Prostate gland (tissue), 2 donors: Measurements from ENCODE around the gene SYNPO. TPM values are rescaled to one million over a fixed set of nuclear protein-coding genes. Genes with fewer than 3 reads are reported as not detected.

Source experiments
- DNase-seq: peaks from one replicate; pipeline ENCODE4 v3.0.0-alpha.2; 2019; ENCODE audit warnings: low spot score
- H3K27ac ChIP-seq, 2 donors: fragments of 200-600 bp; sonication (generic); 2 replicates each; pipeline ENCODE4 v1.5.1; 2017 to 2019
- H3K27me3 ChIP-seq: fragments of 200-600 bp; sonication (generic); replicated peaks from 2 replicates; pipeline ENCODE4 v1.5.1; 2019; ENCODE audit not compliant: insufficient read depth
- H3K36me3 ChIP-seq, 2 donors: fragments of 200-600 bp; sonication (generic); 1 replicate in 1 of 2; 2 replicates in 1 of 2; pipeline versions ENCODE4 v1.5.1 to v1.8.1; 2017 to 2019
- H3K4me1 ChIP-seq: fragments of 200-600 bp; sonication (generic); replicated peaks from 2 replicates; pipeline ENCODE4 v1.5.1; 2019
- H3K4me3 ChIP-seq, 2 donors: fragments of 200-600 bp; sonication (generic); 2 replicates each; pipeline ENCODE4 v1.5.1; 2017 to 2019
- H3K9me3 ChIP-seq: fragments of 200-600 bp; sonication (generic); 2 replicates; pipeline ENCODE4 v1.5.1; 2017
- CTCF ChIP-seq, 4 experiments: fragments of 200-600 bp in 2 of 4; fragments of 450-650 bp in 2 of 4; sonication (generic) in 2 of 4; IDR thresholded peaks; 1 replicate in 3 of 4; 2 replicates in 1 of 4; pipeline ENCODE4 v1.5.1; 2016 to 2019; ENCODE audit warnings: antibody characterized with exemption in 4 of 4, mild to moderate bottlenecking in 2 of 4, moderate library complexity in 2 of 4
- POLR2A ChIP-seq: fragments of 450-650 bp; IDR thresholded peaks from one replicate; pipeline ENCODE4 v1.6.1; 2016; ENCODE audit warnings: antibody characterized with exemption, mild to moderate bottlenecking
- POLR2AphosphoS5 ChIP-seq: sonication (generic); formaldehyde crosslinking; IDR thresholded peaks from one replicate; pipeline ENCODE4 v1.6.1; 2017; ENCODE audit warnings: antibody characterized with exemption
- WGBS: methylation state at CpG from one replicate; pipeline ENCODE4 v1.1.5; 2018; 5-methylcytosine and 5-hydroxymethylcytosine counted together
- intact Hi-C: fragments of 100-400 bp; cut with DNase I; formaldehyde crosslinking; loops from one replicate; pipeline ENCODE4 v1.14.2; 2022
- total RNA-seq, 2 donors: library from RNA; depleted of rRNA; stranded (reverse); fragments of >200 nt; gene quantifications; one replicate each; pipeline ENCODE4 v1.1.0, GENCODE V29; 2016

Gene SYNPO
- total RNA-seq, 2 donors from 2014 or later: 13.7 to 61.0 TPM

GRCh38 chr5:150659360-150660107 lies 19.1 kb downstream of the SYNPO start:
- H3K4me3 ChIP-seq: no peak overlapping the region
- no peaks in the 10 kb centered on the region for H3K4me1 ChIP-seq
- WGBS: 83% methylated on average over 11 of the region's 11 CpGs
- H3K9me3 ChIP-seq: no peaks in the 10 kb centered on the region
- TF ChIP-seq CTCF (IDR thresholded peaks at IDR 0.05) (no peak), POLR2AphosphoS5 (no peak), POLR2A (no peak)
- intact Hi-C loops: loop anchor here (5.0 kb wide), 1 partner anchor 97 kb away; no protein-coding TSS in a partner anchor
- H3K27ac ChIP-seq: no peak overlapping the region
- no peaks in the 10 kb centered on the region for H3K27me3 ChIP-seq
- no peaks in the 10 kb centered on the region for H3K36me3 ChIP-seq
- no peak for DNase-seq

GRCh38 chr5:150660108-150660831 lies 19.8 kb downstream of the SYNPO start:
- WGBS: 51% methylated on average over 4 of the region's 4 CpGs
- Histone ChIP-seq H3K36me3 (no peaks in the 10 kb centered on the region), H3K27ac (no peak overlapping the region), H3K27me3 (no peaks in the 10 kb centered on the region), H3K4me1 (no peaks in the 10 kb centered on the region), H3K4me3 (no peak overlapping the region), H3K9me3 (no peaks in the 10 kb centered on the region)
- TF ChIP-seq POLR2AphosphoS5 (no peak), CTCF (IDR thresholded peaks at IDR 0.05) (no peak), POLR2A (no peak)
- no peak for DNase-seq
- intact Hi-C loops: loop anchor here (5.0 kb wide), 1 partner anchor 98 kb away; no protein-coding TSS in a partner anchor

- H3K27me3 ChIP-seq: no peaks in the 10 kb centered on the region
- no peak within 1 kb of the TSS for H3K27ac ChIP-seq
- 62% methylated on average over 7 of the region's 7 CpGs for WGBS
- DNase-seq: no peak
- H3K4me3 ChIP-seq: no peak within 1 kb of the TSS
- H3K4me1 ChIP-seq: no peaks in the 10 kb centered on the region
- no peaks in the 10 kb centered on the region for H3K9me3 ChIP-seq
- intact Hi-C loops: loop anchor here (5.0 kb wide), 1 partner anchor 99 kb away; no protein-coding TSS in a partner anchor
- TF ChIP-seq CTCF (IDR thresholded peaks at IDR 0.05): no peak
- H3K36me3 ChIP-seq: no peaks in the 10 kb centered on the region
Observed at GRCh38 chr5:150661086-150661485, 20.6 kb downstream of the SYNPO start, which contains the start of gene MYOZ3. TSS of gene MYOZ3 (plus strand) at chr5:150661251. CDS start at chr5:150662942, 1,691 bp downstream.

- intact Hi-C loops: loop anchor here (5.0 kb wide), 1 partner anchor 100 kb away; no protein-coding TSS in a partner anchor
- H3K27ac ChIP-seq: no peak overlapping the region
- no peak overlapping the region for H3K4me3 ChIP-seq
- no peaks in the 10 kb centered on the region for H3K4me1 ChIP-seq
- no peaks in the 10 kb centered on the region for H3K9me3 ChIP-seq
- no peak for DNase-seq
- TF ChIP-seq POLR2A (no peak), POLR2AphosphoS5 (no peak), CTCF (IDR thresholded peaks at IDR 0.05) (no peak)
- H3K27me3 ChIP-seq: no peaks in the 10 kb centered on the region
- no peaks in the 10 kb centered on the region for H3K36me3 ChIP-seq
- WGBS: 88% methylated on average over 10 of the region's 10 CpGs
Observed at GRCh38 chr5:150661821-150662596, 21.5 kb downstream of the SYNPO start.
